ENCODE data around the gene PRKAG2.

Gene PRKAG2

DNA sequence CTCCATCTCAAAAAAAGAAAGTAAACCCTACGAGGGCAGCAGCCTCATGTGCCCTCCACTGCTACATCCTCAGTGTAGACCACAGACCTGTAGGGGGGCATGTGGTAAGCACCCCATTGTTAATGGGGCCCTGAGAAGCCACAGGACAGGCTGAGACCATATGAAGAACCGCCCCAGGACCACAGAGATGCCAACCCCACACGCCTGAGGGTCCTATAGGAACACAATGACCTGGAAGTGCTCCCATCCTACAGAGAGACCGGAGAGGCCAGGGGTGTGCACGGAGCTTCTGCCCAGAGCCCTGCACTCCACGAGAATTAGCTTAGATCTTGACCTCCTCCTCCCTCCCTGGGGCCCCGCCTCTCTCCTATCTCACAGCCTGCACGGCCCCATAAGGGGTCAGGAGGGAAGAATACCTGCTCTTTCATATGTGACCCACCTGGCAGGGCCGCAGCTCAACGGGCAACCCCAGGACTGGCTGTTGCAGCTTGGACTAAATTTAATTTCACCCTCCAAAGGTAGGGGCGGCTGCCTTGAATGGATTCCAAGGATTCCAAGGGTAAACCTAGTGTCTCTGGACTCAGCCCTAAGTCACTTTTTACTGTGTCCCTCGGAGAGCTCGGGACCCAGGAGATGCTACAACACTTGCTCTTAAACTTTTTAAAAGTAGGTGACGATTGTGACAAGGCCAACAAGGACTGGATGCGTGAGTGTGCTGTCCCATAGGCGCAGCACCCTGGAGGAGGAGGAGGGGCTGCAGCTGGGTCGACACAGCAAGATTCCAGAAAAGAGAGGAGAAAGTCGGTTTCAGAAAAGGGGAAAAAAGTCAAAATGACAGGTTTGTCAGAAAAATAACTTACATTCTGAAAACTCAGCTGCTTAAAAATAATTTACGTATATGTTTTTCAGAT is 24.2 kb downstream of the PRKAG2 start:
- Histone ChIP-seq H3K36me3 (ENCODE audit: insufficient read depth, low read length) (no peaks in the 10 kb centered on the region), H3F3A (ENCODE audit: insufficient read depth, low read length) (no peaks in the 10 kb centered on the region), H3K4me3 (ENCODE audit: low read depth, low read length, poor library complexity, severe bottlenecking) (no peak overlapping the region), H3K4me2 (ENCODE audit: low read length) (no peak overlapping the region), H3K9ac (ENCODE audit: low read length) (no peak overlapping the region), H3K4me1 (ENCODE audit: insufficient read depth, low read length, severe bottlenecking) (no peaks in the 10 kb centered on the region), H3K79me2 (ENCODE audit: insufficient read depth, low read length) (no peaks in the 10 kb centered on the region), H3K9me3 (ENCODE audit: low read length) (no peaks in the 10 kb centered on the region), H4K20me1 (ENCODE audit: insufficient read depth, low read length) (no peaks in the 10 kb centered on the region), H3K27me3 (ENCODE audit: insufficient read depth, low read length) (no peaks in the 10 kb centered on the region; the same call in 1 of the 2 replicates), H3K9me2 (ENCODE audit: low read depth, low read length) (no peaks in the 10 kb centered on the region), H2AFZ (ENCODE audit: low read length) (no peak overlapping the region), H3K27ac (ENCODE audit: low read depth, low read length, poor library complexity, severe bottlenecking) (no peak overlapping the region)
- TF ChIP-seq CTCF (IDR thresholded peaks at IDR 0.05; ENCODE audit: low read length), result no peak
- no peak for TF ChIP-seq EZH2 (IDR thresholded peaks at IDR 0.05; ENCODE audit: borderline replicate concordance, low read length)

- Histone ChIP-seq H3K4me1 (ENCODE audit: insufficient read depth, low read length, severe bottlenecking) (no peaks in the 10 kb centered on the region), H4K20me1 (ENCODE audit: insufficient read depth, low read length) (no peaks in the 10 kb centered on the region), H3K9me2 (ENCODE audit: low read depth, low read length) (no peaks in the 10 kb centered on the region), H3K9me3 (ENCODE audit: low read length) (no peaks in the 10 kb centered on the region), H3K27ac (ENCODE audit: low read depth, low read length, poor library complexity, severe bottlenecking) (no peak overlapping the region), H3K79me2 (ENCODE audit: insufficient read depth, low read length) (no peaks in the 10 kb centered on the region), H3K4me2 (ENCODE audit: low read length) (no peak overlapping the region), H3K27me3 (ENCODE audit: insufficient read depth, low read length) (no peaks in the 10 kb centered on the region; the same call in 1 of the 2 replicates), H3K36me3 (ENCODE audit: insufficient read depth, low read length) (no peaks in the 10 kb centered on the region), H3K4me3 (ENCODE audit: low read depth, low read length, poor library complexity, severe bottlenecking) (no peak overlapping the region), H3F3A (ENCODE audit: insufficient read depth, low read length) (no peaks in the 10 kb centered on the region), H3K9ac (ENCODE audit: low read length) (no peak overlapping the region), H2AFZ (ENCODE audit: low read length) (no peak overlapping the region)
- TF ChIP-seq EZH2 (IDR thresholded peaks at IDR 0.05; ENCODE audit: borderline replicate concordance, low read length), result no peak
- TF ChIP-seq CTCF (IDR thresholded peaks at IDR 0.05; ENCODE audit: low read length), result no peak
Observed at GRCh38 chr7:151851782-151852181, 25.1 kb downstream of the PRKAG2 start.

GRCh38 chr7:151851145-151851751 is 25.7 kb downstream of the PRKAG2 start:
- Histone ChIP-seq H3K9ac (ENCODE audit: low read length) (no peak overlapping the region), H3K9me2 (ENCODE audit: low read depth, low read length) (no peaks in the 10 kb centered on the region), H3K79me2 (ENCODE audit: insufficient read depth, low read length) (no peaks in the 10 kb centered on the region), H3K27me3 (ENCODE audit: insufficient read depth, low read length) (no peaks in the 10 kb centered on the region; the same call in 1 of the 2 replicates), H3K27ac (ENCODE audit: low read depth, low read length, poor library complexity, severe bottlenecking) (no peak overlapping the region), H2AFZ (ENCODE audit: low read length) (no peak overlapping the region), H3K4me3 (ENCODE audit: low read depth, low read length, poor library complexity, severe bottlenecking) (no peak overlapping the region), H3K4me2 (ENCODE audit: low read length) (no peak overlapping the region), H4K20me1 (ENCODE audit: insufficient read depth, low read length) (no peaks in the 10 kb centered on the region), H3K9me3 (ENCODE audit: low read length) (no peaks in the 10 kb centered on the region), H3F3A (ENCODE audit: insufficient read depth, low read length) (no peaks in the 10 kb centered on the region), H3K36me3 (ENCODE audit: insufficient read depth, low read length) (no peaks in the 10 kb centered on the region), H3K4me1 (ENCODE audit: insufficient read depth, low read length, severe bottlenecking) (no peaks in the 10 kb centered on the region)
- TF ChIP-seq EZH2 (IDR thresholded peaks at IDR 0.05; ENCODE audit: borderline replicate concordance, low read length), result no peak
- no peak for TF ChIP-seq CTCF (IDR thresholded peaks at IDR 0.05; ENCODE audit: low read length)

All from OCI-LY1 (cell line).